Stomach (tissue), 9 donors: ENCODE measurements around the gene PPM1L. TPM values are rescaled to one million over a fixed set of nuclear protein-coding genes. Genes with fewer than 3 reads are reported as not detected.
A peak's percentile ranks its signal among the peaks of the same experiment; 100 is the strongest.

Source experiments
- DNase-seq, 2 donors: peaks; one replicate each; pipeline versions ENCODE4 v3.0.0 to v3.0.0-alpha.2; 2013 to 2019
- H3K27ac ChIP-seq, 5 donors: fragments of 200-600 bp in 4 of 5; sonication (generic) in 4 of 5; one replicate each; pipeline ENCODE4 v1.5.1; 2013 to 2019; ENCODE audit warnings: mild to moderate bottlenecking in 1 of 5, moderate library complexity in 1 of 5
- H3K27me3 ChIP-seq, 3 donors: fragments of 200-600 bp; sonication (generic); one replicate each; pipeline ENCODE4 v1.5.1; 2017 to 2019; ENCODE audit warnings: mixed run types in 1 of 3
- H3K36me3 ChIP-seq, 4 donors: fragments of 200-600 bp; sonication (generic); 1 replicate in 3 of 4; 2 replicates in 1 of 4; pipeline ENCODE4 v1.5.1; 2016 to 2019
- H3K4me1 ChIP-seq, 4 donors: fragments of 200-600 bp; sonication (generic); one replicate each; pipeline ENCODE4 v1.5.1; 2016 to 2019
- H3K4me3 ChIP-seq, 4 donors: fragments of 200-600 bp; sonication (generic) in 3 of 4; one replicate each; pipeline ENCODE4 v1.5.1; 2016 to 2019; ENCODE audit warnings: mild to moderate bottlenecking in 1 of 4
- H3K9me3 ChIP-seq, 4 donors: fragments of 200-600 bp; sonication (generic); one replicate each; pipeline ENCODE4 v1.5.1; 2016 to 2019
- CTCF ChIP-seq, 7 experiments: fragments of 450-650 bp in 4 of 7; fragments of 200-600 bp in 3 of 7; sonication (generic) in 3 of 7; IDR thresholded peaks; one replicate each; pipeline ENCODE4 v1.5.1; 2016 to 2019; ENCODE audit warnings: antibody characterized with exemption in 7 of 7, control low read depth in 2 of 7, mild to moderate bottlenecking in 1 of 7
- EP300 ChIP-seq: sonication (generic); formaldehyde crosslinking; IDR thresholded peaks from one replicate; pipeline ENCODE4 v1.6.1; 2017; ENCODE audit warnings: antibody characterized with exemption
- POLR2A ChIP-seq, 4 donors: fragments of 450-650 bp; IDR thresholded peaks; one replicate each; pipeline ENCODE4 v1.6.1; 2016; ENCODE audit warnings: antibody characterized with exemption in 4 of 4, control low read depth in 2 of 4, mild to moderate bottlenecking in 1 of 4, moderate library complexity in 1 of 4
- POLR2AphosphoS5 ChIP-seq, 3 donors: sonication (generic); formaldehyde crosslinking; IDR thresholded peaks; one replicate each; pipeline ENCODE4 v1.6.1; 2016; ENCODE audit warnings: antibody characterized with exemption in 3 of 3
- WGBS, 5 donors: extraction: QIAGEN DNeasy Blood & Tissue Kit in 3 of 5; methylation state at CpG; one replicate each; pipeline versions ENCODE4 v1.1.5 to v1.1.7; 2013 to 2018; 5-methylcytosine and 5-hydroxymethylcytosine counted together
- intact Hi-C: fragments of 100-400 bp; cut with DNase I; formaldehyde crosslinking; loops from one replicate; pipeline ENCODE4 v1.15.1; 2023; ENCODE audit warnings: low total_unique reads
- polyA plus RNA-seq, 3 donors: library from polyadenylated mRNA; stranded (reverse); fragments of 200-250 nt; gene quantifications; one replicate each; pipeline ENCODE4 v1.2.3, GENCODE V29; 2013
- total RNA-seq, 5 donors: library from RNA; depleted of rRNA; stranded (reverse); fragments of >200 nt; gene quantifications; one replicate each; pipeline versions ENCODE4 v1.1.0 to v1.2.3, GENCODE V29; 2014 to 2016
- donor health status: healthy with polysubstance abuse.
- donor health status: Bipolar disorder and iron deficiency.
- donor health status: healthy.

PPM1L gene
- total and polyA plus RNA-seq, 8 donors = 0.61 to 45.1 (median 15.2) TPM

- Histone ChIP-seq H3K4me1 (peaks cover 12 to 64% (median 33%) of the 10 kb centered on the region in 4 donors), H3K36me3 (no peaks in the 10 kb centered on the region), H3K9me3 (peaks cover 0 to under 1% (median 0%) of the 10 kb centered on the region in 4 donors), H3K27me3 (no peaks in the 10 kb centered on the region), H3K27ac (no peak overlapping the region), H3K4me3 (no peak overlapping the region)
- DNase-seq = no peak
- intact Hi-C loops = no loop called here
- WGBS, 5 donors = 27 to 52% (median 38%) methylated on average over 2 of the region's 2 CpGs
- TF ChIP-seq POLR2A (IDR thresholded peaks at IDR 0.05) = no peak
- TF ChIP-seq EP300 = no peak
- TF ChIP-seq CTCF (IDR thresholded peaks at IDR 0.05) = no peak
- TF ChIP-seq POLR2AphosphoS5 (IDR thresholded peaks at IDR 0.05) = no peak
Observed at GRCh38 chr3:160792540-160792939, 36.5 kb downstream of the PPM1L start.

- 62 to 82% (median 80%) methylated on average over 1 of the region's 1 CpG for WGBS, 5 donors
- Histone ChIP-seq H3K9me3 (no peaks in the 10 kb centered on the region), H3K27ac (peak overlapping the region in 2 of 5 donors; percentile 30 to 50), H3K27me3 (no peaks in the 10 kb centered on the region), H3K4me1 (peaks cover 12 to 74% (median 35%) of the 10 kb centered on the region in 4 donors), H3K36me3 (no peaks in the 10 kb centered on the region), H3K4me3 (no peak overlapping the region)
- intact Hi-C loops = no loop called here
- TF ChIP-seq CTCF (IDR thresholded peaks at IDR 0.05) (no peak), EP300 (no peak), POLR2A (IDR thresholded peaks at IDR 0.05) (no peak), POLR2AphosphoS5 (IDR thresholded peaks at IDR 0.05) (no peak)
- DNase-seq = peak; percentile 44 to 45
Observed at GRCh38 chr3:160793722-160794252, 37.8 kb downstream of the PPM1L start.

- Histone ChIP-seq H3K4me3 (no peak overlapping the region), H3K27ac (peak overlapping the region; percentile 4 to 71 (median 48)), H3K4me1 (peaks cover 17 to 66% (median 34%) of the 10 kb centered on the region in 4 donors), H3K27me3 (no peaks in the 10 kb centered on the region), H3K9me3 (no peaks in the 10 kb centered on the region), H3K36me3 (no peaks in the 10 kb centered on the region)
- TF ChIP-seq CTCF (IDR thresholded peaks at IDR 0.05) = no peak
- no peak for TF ChIP-seq POLR2A (IDR thresholded peaks at IDR 0.05)
- no peak for TF ChIP-seq EP300
- no peak for TF ChIP-seq POLR2AphosphoS5 (IDR thresholded peaks at IDR 0.05)
- intact Hi-C loops = no loop called here
- no peak for DNase-seq
- WGBS, 5 donors = 61 to 77% (median 66%) methylated on average over 4 of the region's 4 CpGs
Observed at GRCh38 chr3:160796089-160796812, 40.2 kb downstream of the PPM1L start.

- TF ChIP-seq POLR2AphosphoS5 (IDR thresholded peaks at IDR 0.05) = peak in 2 of 3 donors; percentile 73 to 84
- TF ChIP-seq POLR2A (IDR thresholded peaks at IDR 0.05) = no peak
- DNase-seq = peak in 1 of 2 donors; percentile 79
- Histone ChIP-seq H3K9me3 (no peaks in the 10 kb centered on the region), H3K4me1 (peaks cover 17 to 66% (median 38%) of the 10 kb centered on the region in 4 donors), H3K36me3 (no peaks in the 10 kb centered on the region), H3K27me3 (no peaks in the 10 kb centered on the region), H3K4me3 (no peak overlapping the region), H3K27ac (peak overlapping the region in 4 of 5 donors; percentile 35 to 71 (median 56))
- intact Hi-C loops = no loop called here
- WGBS, 5 donors = 17 to 50% (median 26%) methylated on average over 1 of the region's 1 CpG
Observed at GRCh38 chr3:160796813-160797164, 40.8 kb downstream of the PPM1L start.

GRCh38 chr3:160797356-160797755 is 41.3 kb downstream of the PPM1L start:
- H3K9me3 ChIP-seq = no peaks in the 10 kb centered on the region
- DNase-seq = no peak
- no peak for TF ChIP-seq POLR2AphosphoS5 (IDR thresholded peaks at IDR 0.05)
- TF ChIP-seq POLR2A (IDR thresholded peaks at IDR 0.05) = no peak
- no peak for TF ChIP-seq EP300
- no peak for TF ChIP-seq CTCF (IDR thresholded peaks at IDR 0.05)
- no peak overlapping the region for H3K4me3 ChIP-seq
- intact Hi-C loops = no loop called here
- peak overlapping the region in 3 of 5 donors; percentile 35 to 71 (median 64) for H3K27ac ChIP-seq
- no peaks in the 10 kb centered on the region for H3K27me3 ChIP-seq
- no peaks in the 10 kb centered on the region for H3K36me3 ChIP-seq
- H3K4me1 ChIP-seq = peaks cover 17 to 68% (median 40%) of the 10 kb centered on the region in 4 donors
- WGBS, 5 donors = 49 to 69% (median 66%) methylated on average over 3 of the region's 3 CpGs
